ENCODE measurements around the gene DYSF. TPM values are rescaled to one million over a fixed set of nuclear protein-coding genes. Genes with fewer than 3 reads are reported as not detected.

Gene DYSF
- total RNA-seq, 2 experiments from 2014 or later, result not detected

GRCh38 chr2:71554706-71555056 lies 101.3 kb downstream of the DYSF start:
- H2AFZ ChIP-seq (ENCODE audit: low read length), result no peak overlapping the region
- no peaks in the 10 kb centered on the region for H3K4me1 ChIP-seq (ENCODE audit: insufficient read depth, low read length, poor library complexity, severe bottlenecking)
- H3K4me3 ChIP-seq (ENCODE audit: low read depth, low read length, poor library complexity, severe bottlenecking), result no peak overlapping the region
- H3K36me3 ChIP-seq (ENCODE audit: insufficient read depth, low read length), result no peaks in the 10 kb centered on the region
- DNase-seq (ENCODE audit: low spot score), result no peak
- H3K4me2 ChIP-seq (ENCODE audit: low read length), result no peak overlapping the region
- H4K20me1 ChIP-seq (ENCODE audit: insufficient read depth, low read length), result no peaks in the 10 kb centered on the region
- ChIA-PET POLR2A (no interaction called here), CTCF (ENCODE audit: unreplicated experiment) (no interaction called here)
- no TSS peak for BruUV-seq (replicated peaks)
- H3K9me3 ChIP-seq (ENCODE audit: low read length), result no peaks in the 10 kb centered on the region
- no peak for TF ChIP-seq CTCF (conservative IDR thresholded peaks at IDR 0.05; ENCODE audit: low read length)
- TF ChIP-seq EZH2phosphoT487 (IDR thresholded peaks at IDR 0.05; ENCODE audit: borderline replicate concordance, low read depth, low read length), result no peak
- no peak overlapping the region for H3K27ac ChIP-seq (ENCODE audit: low read depth, low read length, poor library complexity, severe bottlenecking)
- intact Hi-C loops (cut with micrococcal nuclease; ENCODE audit: unreplicated experiment), result no loop called here
- no peaks in the 10 kb centered on the region for H3K79me2 ChIP-seq (ENCODE audit: insufficient read depth, low read depth, low read length)
- H3K9me2 ChIP-seq (ENCODE audit: insufficient read depth, low read length), result no peaks in the 10 kb centered on the region

GRCh38 chr2:71555798-71556454 lies 102.6 kb downstream of the DYSF start:
- no peaks in the 10 kb centered on the region for H3K79me2 ChIP-seq (ENCODE audit: insufficient read depth, low read depth, low read length)
- H3K36me3 ChIP-seq (ENCODE audit: insufficient read depth, low read length), result no peaks in the 10 kb centered on the region
- TF ChIP-seq CTCF (conservative IDR thresholded peaks at IDR 0.05; ENCODE audit: low read length) (no peak), EZH2phosphoT487 (IDR thresholded peaks at IDR 0.05; ENCODE audit: borderline replicate concordance, low read depth, low read length) (no peak)
- no TSS peak for BruUV-seq (replicated peaks)
- no peak overlapping the region for H3K4me3 ChIP-seq (ENCODE audit: low read depth, low read length, poor library complexity, severe bottlenecking)
- intact Hi-C loops (cut with micrococcal nuclease; ENCODE audit: unreplicated experiment), result no loop called here
- ChIA-PET POLR2A (no interaction called here), CTCF (ENCODE audit: unreplicated experiment) (no interaction called here)
- H3K9me2 ChIP-seq (ENCODE audit: insufficient read depth, low read length), result no peaks in the 10 kb centered on the region
- H3K9me3 ChIP-seq (ENCODE audit: low read length), result no peaks in the 10 kb centered on the region
- no peaks in the 10 kb centered on the region for H4K20me1 ChIP-seq (ENCODE audit: insufficient read depth, low read length)
- H3K27ac ChIP-seq (ENCODE audit: low read depth, low read length, poor library complexity, severe bottlenecking), result no peak overlapping the region
- no peak overlapping the region for H2AFZ ChIP-seq (ENCODE audit: low read length)
- no peak for DNase-seq (ENCODE audit: low spot score)
- no peak overlapping the region for H3K4me2 ChIP-seq (ENCODE audit: low read length)
- H3K4me1 ChIP-seq (ENCODE audit: insufficient read depth, low read length, poor library complexity, severe bottlenecking), result no peaks in the 10 kb centered on the region

- H3K4me1 ChIP-seq (ENCODE audit: insufficient read depth, low read length, poor library complexity, severe bottlenecking), result no peaks in the 10 kb centered on the region
- no peak overlapping the region for H3K4me3 ChIP-seq (ENCODE audit: low read depth, low read length, poor library complexity, severe bottlenecking)
- H3K9me2 ChIP-seq (ENCODE audit: insufficient read depth, low read length), result no peaks in the 10 kb centered on the region
- TF ChIP-seq EZH2phosphoT487 (IDR thresholded peaks at IDR 0.05; ENCODE audit: borderline replicate concordance, low read depth, low read length) (no peak), CTCF (conservative IDR thresholded peaks at IDR 0.05; ENCODE audit: low read length) (no peak)
- intact Hi-C loops (cut with micrococcal nuclease; ENCODE audit: unreplicated experiment), result no loop called here
- no peak overlapping the region for H3K27ac ChIP-seq (ENCODE audit: low read depth, low read length, poor library complexity, severe bottlenecking)
- no TSS peak for BruUV-seq (replicated peaks)
- POLR2A ChIA-PET, result no interaction called here
- no peaks in the 10 kb centered on the region for H3K79me2 ChIP-seq (ENCODE audit: insufficient read depth, low read depth, low read length)
- no peaks in the 10 kb centered on the region for H3K9me3 ChIP-seq (ENCODE audit: low read length)
- no peak overlapping the region for H2AFZ ChIP-seq (ENCODE audit: low read length)
- H3K36me3 ChIP-seq (ENCODE audit: insufficient read depth, low read length), result no peaks in the 10 kb centered on the region
- no peak for DNase-seq (ENCODE audit: low spot score)
- no peak overlapping the region for H3K4me2 ChIP-seq (ENCODE audit: low read length)
- CTCF ChIA-PET (ENCODE audit: unreplicated experiment), result interaction anchor here (0.5 kb wide), 1 partner anchor 17 kb away, joined by 3 read pairs; no protein-coding TSS in a partner anchor
- H4K20me1 ChIP-seq (ENCODE audit: insufficient read depth, low read length), result no peaks in the 10 kb centered on the region
Observed at GRCh38 chr2:71556692-71557250, 103.4 kb downstream of the DYSF start.
